Measurements from ENCODE around the gene PLEKHF1.

The PLEKHF1 gene

GRCh38 chr19:29678484-29679106, 13.3 kb downstream of the PLEKHF1 start:
- DNase-seq (ENCODE audit: low read depth) = no peak

- no peak for DNase-seq (ENCODE audit: low read depth)
These were observed 14.4 kb downstream of the PLEKHF1 start for GRCh38 chr19:29679598-29680210.

- peak; percentile 78 for DNase-seq (ENCODE audit: low read depth)
These were observed 15.2 kb downstream of the PLEKHF1 start for GRCh38 chr19:29680447-29680846.

GRCh38 chr19:29680937-29681336, 15.7 kb downstream of the PLEKHF1 start:
- DNase-seq (ENCODE audit: low read depth) = no peak

GRCh38 chr19:29681422-29682235, 16.4 kb downstream of the PLEKHF1 start:
- DNase-seq (ENCODE audit: low read depth) = no peak

GRCh38 chr19:29682236-29682895, 17.1 kb downstream of the PLEKHF1 start:
- no peak for DNase-seq (ENCODE audit: low read depth)

- DNase-seq (ENCODE audit: low read depth) = no peak
These were observed 17.7 kb downstream of the PLEKHF1 start for GRCh38 chr19:29683009-29683408.

- no peak for DNase-seq (ENCODE audit: low read depth)
These were observed 20.1 kb downstream of the PLEKHF1 start for GRCh38 chr19:29685326-29685725.

GRCh38 chr19:29686285-29686805, 21.1 kb downstream of the PLEKHF1 start:
- no peak for DNase-seq (ENCODE audit: low read depth)

GRCh38 chr19:29687244-29687896, 22.1 kb downstream of the PLEKHF1 start:
- no peak for DNase-seq (ENCODE audit: low read depth)

GRCh38 chr19:29687897-29688728, 22.9 kb downstream of the PLEKHF1 start:
- DNase-seq (ENCODE audit: low read depth) = no peak

GRCh38 chr19:29690842-29691241, 25.6 kb downstream of the PLEKHF1 start:
- DNase-seq (ENCODE audit: low read depth) = no peak

GRCh38 chr19:29694161-29694560, 28.9 kb downstream of the PLEKHF1 start:
- no peak for DNase-seq (ENCODE audit: low read depth)

GRCh38 chr19:29694669-29695627, 29.7 kb downstream of the PLEKHF1 start:
- peak; percentile 58 for DNase-seq (ENCODE audit: low read depth)

GRCh38 chr19:29695765-29696564, 30.7 kb downstream of the PLEKHF1 start:
- DNase-seq (ENCODE audit: low read depth) = no peak

- no peak for DNase-seq (ENCODE audit: low read depth)
These were observed 31.2 kb downstream of the PLEKHF1 start for GRCh38 chr19:29696565-29696846.

- DNase-seq (ENCODE audit: low read depth) = no peak
These were observed 32.4 kb downstream of the PLEKHF1 start for GRCh38 chr19:29697523-29698261.

- DNase-seq (ENCODE audit: low read depth) = no peak
These were observed 34.6 kb downstream of the PLEKHF1 start for GRCh38 chr19:29699861-29700260.

Measured in T-helper 22 cell (primary cell).